Measurements from ENCODE around the gene ZNF217. TPM values are rescaled to one million over a fixed set of nuclear protein-coding genes. Genes with fewer than 3 reads are reported as not detected.

The ZNF217 gene
- total and polyA plus RNA-seq, 10 of the 15 experiments (the other 5 are each of a cell fraction or from before 2014, with no cell fraction given) = 8.5 to 76.6 (median 40.6) TPM

GRCh38 chr20:53581444-53582250 lies 12.0 kb downstream of the ZNF217 start:
- H3K36me3 ChIP-seq (ENCODE audit: control insufficient read depth in 2 of 2, insufficient read depth in 2 of 2, low read length in 1 of 2) = peaks cover 17 to 29% of the 10 kb centered on the region in 2 experiments
- H3K9me3 ChIP-seq (replicated peaks; ENCODE audit: control insufficient read depth, insufficient read depth, low read length) = no peaks in the 10 kb centered on the region
- ChIA-PET SMC1A (ENCODE audit: uncharacterized antibody, unreplicated experiment) (interaction anchor here (0.6 to 2.6 kb wide), 17 partner anchors 13 to 441 kb away, joined by 3 to 12 read pairs (median 4); partner anchors contain the start of gene ZNF217), RAD21 (ENCODE audit: unreplicated experiment) (interaction anchor here (0.8 to 2.6 kb wide), 12 partner anchors 41 to 358 kb away, joined by 3 to 9 read pairs (median 6); no protein-coding TSS in a partner anchor), POLR2A (interaction anchor here (0.6 to 2.0 kb wide), 5 partner anchors 10 to 481 kb away, joined by 3 to 9 read pairs (median 3); no protein-coding TSS in a partner anchor), CTCF (interaction anchor here (1.0 to 1.8 kb wide), 3 partner anchors 126 to 361 kb away, joined by 3 to 5 read pairs (median 3); no protein-coding TSS in a partner anchor)
- no peak overlapping the region for H2AFZ ChIP-seq (ENCODE audit: control insufficient read depth, low read depth, low read length)
- 25% methylated on average over 44 of the region's 44 CpGs for WGBS (ENCODE audit: insufficient coverage, insufficient replicate concordance, low lambda C conversion rate, missing lambda C conversion rate)
- intact Hi-C loops (cut with micrococcal nuclease; ENCODE audit: unreplicated experiment) = loop anchor here (2.0 to 5.0 kb wide), 2 partner anchors 71 to 156 kb away; no protein-coding TSS in a partner anchor
- peak overlapping the region; percentile 79 for H3K4me2 ChIP-seq (ENCODE audit: control insufficient read depth, insufficient read depth)
- ATAC-seq (no peak), DNase-seq (ENCODE audit: low read depth, low spot score) (no peak), FAIRE-seq (no peak)
- H4K20me1 ChIP-seq (ENCODE audit: control insufficient read depth, insufficient read depth) = no peaks in the 10 kb centered on the region
- H3K27ac ChIP-seq (ENCODE audit: control insufficient read depth, insufficient read depth) = peak overlapping the region; percentile 65
- H3K27me3 ChIP-seq (replicated peaks in 1 of 2; ENCODE audit: control insufficient read depth in 2 of 2, insufficient read depth in 2 of 2, low read length in 1 of 2) = no peaks in the 10 kb centered on the region
- peaks cover 3% of the 10 kb centered on the region for H3K4me1 ChIP-seq (ENCODE audit: control insufficient read depth, insufficient read depth, low read length)
- in situ Hi-C loops (cut with MboI) = loop anchor here (10.0 kb wide), 1 partner anchor 263 kb away; no protein-coding TSS in a partner anchor
- H3K79me2 ChIP-seq (ENCODE audit: control insufficient read depth, insufficient read depth, low read length) = peaks cover 99% of the 10 kb centered on the region
- peak overlapping the region; percentile 64 for H3K9ac ChIP-seq (ENCODE audit: control insufficient read depth, insufficient read depth, low read length)
- TSS peak; percentile 26 for BruUV-seq (replicated peaks)
- H3K4me3 ChIP-seq = peak overlapping the region; percentile 79
- TF ChIP-seq EED (IDR thresholded peaks at IDR 0.05; ENCODE audit: low read depth) = peak; percentile 55
- peak; percentile 93 for TF ChIP-seq NFXL1 (IDR thresholded peaks at IDR 0.05; ENCODE audit: borderline replicate concordance)
- no peak for TF ChIP-seq LARP7 (IDR thresholded peaks at IDR 0.05)
- peak; percentile 31; the same call in 1 of the 2 replicates for TF ChIP-seq IKZF1 (conservative IDR thresholded peaks at IDR 0.05)
- 0 out of 2 replicates have a peak, but pooled peaks have one; percentile 40 for TF ChIP-seq ZNF687 (IDR thresholded peaks at IDR 0.05)
- TF ChIP-seq IRF4 (IDR thresholded peaks at IDR 0.05; ENCODE audit: low read depth, low read length) = no peak
- no peak for TF ChIP-seq KLF5 (IDR thresholded peaks at IDR 0.05; ENCODE audit: partially characterized antibody)
- TF ChIP-seq MEF2A (IDR thresholded peaks at IDR 0.05; ENCODE audit: insufficient read depth, low read depth, low read length) = peak; percentile 32; the same call in 1 of the 2 replicates
- TF ChIP-seq ETV6 (conservative IDR thresholded peaks at IDR 0.05 in 1 of 2, IDR thresholded peaks at IDR 0.05 in 1 of 2; ENCODE audit: borderline replicate concordance in 1 of 2, low read depth in 1 of 2) = peak in 1 of 2 experiments; percentile 50; a peak in 1 of 4 replicates
- TF ChIP-seq ASH2L (IDR thresholded peaks at IDR 0.05; ENCODE audit: borderline replicate concordance, low read depth) = no peak
- TF ChIP-seq BHLHE40 (IDR thresholded peaks at IDR 0.05; ENCODE audit: borderline replicate concordance in 1 of 2, low read depth in 2 of 2, low read length in 1 of 2) = 0 out of 4 replicates have a peak, but pooled peaks have one; percentile 4 to 23
- TF ChIP-seq NR2C2 (IDR thresholded peaks at IDR 0.05; ENCODE audit: borderline replicate concordance, control insufficient read depth, insufficient read length, low read depth) = no peak
- TF ChIP-seq EP300 (IDR thresholded peaks at IDR 0.05; ENCODE audit: borderline replicate concordance in 1 of 2, control insufficient read depth in 1 of 2, low read depth in 2 of 2, low read length in 2 of 2) = no peak
- TF ChIP-seq HDGF (IDR thresholded peaks at IDR 0.05) = no peak
- TF ChIP-seq FOXM1 (IDR thresholded peaks at IDR 0.05; ENCODE audit: low read depth, low read length) = no peak; the same call in 1 of the 2 replicates
- TF ChIP-seq HDAC2 (IDR thresholded peaks at IDR 0.05) = no peak
- 0 out of 2 replicates have a peak, but pooled peaks have one; percentile 6 for TF ChIP-seq MYB (IDR thresholded peaks at IDR 0.05; ENCODE audit: borderline replicate concordance, low read depth, low read length)
- TF ChIP-seq SIX5 (IDR thresholded peaks at IDR 0.05; ENCODE audit: low read depth, low read length, severe bottlenecking) = no peak
- no peak for TF ChIP-seq NRF1 (conservative IDR thresholded peaks at IDR 0.05; ENCODE audit: low read depth, low read length)

Measured in GM12878 (cell line).